NCI-H2081 (cell line): Measurements from ENCODE around the gene NT5DC4.

Experiments
- DNase-seq, 2 experiments: peaks; one replicate each; lab custom pipeline; 2025; lab: John Stamatoyannopoulos, UW

The NT5DC4 gene

GRCh38 chr2:112720785-112721184, at the start of gene NT5DC4:
NT5DC4 (plus strand) TSS chr2:112721020; CDS start chr2:112721080, 60 bp downstream.
- DNase-seq = no peak

- DNase-seq = peak in 1 of 2 experiments; percentile 81
Observed at GRCh38 chr2:112671801-112672200, 49.0 kb upstream of the NT5DC4 start.

- DNase-seq = no peak
Observed at GRCh38 chr2:112673008-112673407, 47.8 kb upstream of the NT5DC4 start.

GRCh38 chr2:112674229-112674628, 46.6 kb upstream of the NT5DC4 start:
- no peak for DNase-seq

GRCh38 chr2:112679484-112679883, 41.3 kb upstream of the NT5DC4 start:
- DNase-seq = no peak

- no peak for DNase-seq
Observed at GRCh38 chr2:112680666-112681101, 40.1 kb upstream of the NT5DC4 start.

- no peak for DNase-seq
Observed at GRCh38 chr2:112682101-112682500, 38.7 kb upstream of the NT5DC4 start.

GRCh38 chr2:112683550-112684414, 37.0 kb upstream of the NT5DC4 start:
- no peak for DNase-seq

GRCh38 chr2:112684415-112684775, 36.4 kb upstream of the NT5DC4 start:
- DNase-seq = no peak

GRCh38 chr2:112685271-112685884, 35.4 kb upstream of the NT5DC4 start:
- DNase-seq = no peak

- DNase-seq = no peak
Observed at GRCh38 chr2:112686348-112687217, 34.2 kb upstream of the NT5DC4 start.

GRCh38 chr2:112687522-112687921, 33.3 kb upstream of the NT5DC4 start:
- no peak for DNase-seq

- no peak for DNase-seq
Observed at GRCh38 chr2:112688086-112688880, 32.5 kb upstream of the NT5DC4 start.

GRCh38 chr2:112690853-112691401, 29.9 kb upstream of the NT5DC4 start:
- peak; percentile 14 to 21 for DNase-seq

GRCh38 chr2:112691881-112692281, 28.9 kb upstream of the NT5DC4 start:
- DNase-seq = no peak

GRCh38 chr2:112692495-112692911, 28.3 kb upstream of the NT5DC4 start:
- no peak for DNase-seq

GRCh38 chr2:112692918-112693317, 27.9 kb upstream of the NT5DC4 start:
- no peak for DNase-seq

- DNase-seq = no peak
Observed at GRCh38 chr2:112693596-112693995, 27.2 kb upstream of the NT5DC4 start.

- DNase-seq = no peak
Observed at GRCh38 chr2:112694182-112694581, 26.6 kb upstream of the NT5DC4 start.

GRCh38 chr2:112698834-112699515, 21.8 kb upstream of the NT5DC4 start:
- DNase-seq = no peak
